B cell (primary cell): ENCODE data around the gene UBTD1.

Source experiments
- CTCF ChIP-seq: fragments of 200-600 bp; IDR thresholded peaks from one replicate; pipeline ENCODE4 v1.8.0; 2022; ENCODE audit warnings: antibody characterized with exemption, mild to moderate bottlenecking
- EZH2 ChIP-seq: IDR thresholded peaks from 2 replicates; pipeline ENCODE4 v1.6.1; 2012; ENCODE audit warnings: borderline replicate concordance, low read depth, mild to moderate bottlenecking, moderate library complexity, low read length; ENCODE audit not compliant: insufficient read depth, poor library complexity, severe bottlenecking

GRCh38 chr10:97563337-97563736 is 64.6 kb downstream of the UBTD1 start:
- TF ChIP-seq CTCF, result no peak
- no peak for TF ChIP-seq EZH2
